ENCODE data around the gene CC2D1B. TPM values are rescaled to one million over a fixed set of nuclear protein-coding genes. Genes with fewer than 3 reads are reported as not detected.
"Not testable (repeated sequence)": the region's sequence is repeated elsewhere in the genome, so short reads cannot be mapped to it uniquely, and the experiment has no call there.

CC2D1B gene
- polyA plus RNA-seq, 1 donor from 2014 or later: 20.1 TPM

GRCh38 chr1:52385376-52385775 lies 19.4 kb upstream of the CC2D1B start:
- no peaks in the 10 kb centered on the region for H3K27me3 ChIP-seq (ENCODE audit: insufficient read depth, low read depth, low read length)
- H3K9me2 ChIP-seq (ENCODE audit: insufficient read depth, low read length): no peaks in the 10 kb centered on the region
- no peak overlapping the region for H3K4me3 ChIP-seq (ENCODE audit: low read length)
- no peaks in the 10 kb centered on the region for H3K9me3 ChIP-seq (ENCODE audit: low read length)
- no peaks in the 10 kb centered on the region for H3K36me3 ChIP-seq (ENCODE audit: insufficient read depth, low read length)
- no peak overlapping the region for H3K27ac ChIP-seq (ENCODE audit: low read length)
- TF ChIP-seq MXI1 (conservative IDR thresholded peaks at IDR 0.05; ENCODE audit: poor library complexity, severe bottlenecking): no peak
- TF ChIP-seq TAF1 (IDR thresholded peaks at IDR 0.05; ENCODE audit: low read depth): no peak
- TF ChIP-seq RAD21 (conservative IDR thresholded peaks at IDR 0.05): no peak
- no peak for TF ChIP-seq CTCF (IDR thresholded peaks at IDR 0.05; ENCODE audit: poor library complexity, severe bottlenecking)
- TF ChIP-seq SMC3 (conservative IDR thresholded peaks at IDR 0.05; ENCODE audit: poor library complexity): no peak
- no peak for TF ChIP-seq REST (IDR thresholded peaks at IDR 0.05; ENCODE audit: borderline replicate concordance)
- no peak for TF ChIP-seq EZH2 (IDR thresholded peaks at IDR 0.05; ENCODE audit: borderline replicate concordance, insufficient read depth, low read length, poor library complexity, severe bottlenecking)
- TF ChIP-seq POLR2AphosphoS5 (IDR thresholded peaks at IDR 0.05): no peak
- no peak for TF ChIP-seq EP300 (conservative IDR thresholded peaks at IDR 0.05; ENCODE audit: poor library complexity, severe bottlenecking)
- no peak overlapping the region for H3K4me2 ChIP-seq (ENCODE audit: low read length)
- H3F3A ChIP-seq (ENCODE audit: insufficient read depth, low read length, poor library complexity, severe bottlenecking): no peaks in the 10 kb centered on the region
- no peak overlapping the region for H2AFZ ChIP-seq (ENCODE audit: low read depth, low read length)
- H3K79me2 ChIP-seq (replicated peaks; ENCODE audit: insufficient read depth, low read length): no peaks in the 10 kb centered on the region
- H4K20me1 ChIP-seq (ENCODE audit: insufficient read depth): no peaks in the 10 kb centered on the region
- no peak overlapping the region for H3K9ac ChIP-seq (ENCODE audit: low read length)

- H3K9ac ChIP-seq (ENCODE audit: low read length); H4K20me1 ChIP-seq (ENCODE audit: insufficient read depth); H3K27ac ChIP-seq (ENCODE audit: low read length); H3F3A ChIP-seq (ENCODE audit: insufficient read depth, low read length, poor library complexity, severe bottlenecking); H3K79me2 ChIP-seq (replicated peaks; ENCODE audit: insufficient read depth, low read length); H3K9me2 ChIP-seq (ENCODE audit: insufficient read depth, low read length); H3K27me3 ChIP-seq (ENCODE audit: insufficient read depth, low read depth, low read length); H3K4me3 ChIP-seq (ENCODE audit: low read length); H3K36me3 ChIP-seq (ENCODE audit: insufficient read depth, low read length); H3K4me2 ChIP-seq (ENCODE audit: low read length); H2AFZ ChIP-seq (ENCODE audit: low read depth, low read length); H3K9me3 ChIP-seq (ENCODE audit: low read length): not testable (repeated sequence)
Measured at GRCh38 chr1:52369851-52370250, 3.8 kb upstream of the CC2D1B start.

Data from neural cell (in vitro differentiated cells).